PFSK-1 (cell line): ENCODE results near the gene ACOT7.

Experiments used
- FOXP2 ChIP-seq: optimal IDR thresholded peaks from 2 replicates; pipeline ENCODE3; 2011; ENCODE audit warnings: borderline replicate concordance, control low read depth, inconsistent platforms; ENCODE audit not compliant: insufficient read depth; ENCODE audit errors: extremely low read length, extremely low read depth
- POLR2AphosphoS5 ChIP-seq: IDR thresholded peaks from 2 replicates; pipeline ENCODE4 v1.6.1; 2012; ENCODE audit warnings: low read depth, mild to moderate bottlenecking, control low read depth, low read length, moderate library complexity
- SIN3A ChIP-seq: IDR thresholded peaks from 2 replicates; pipeline ENCODE4 v1.6.1; 2012; ENCODE audit warnings: mild to moderate bottlenecking, low read length, moderate library complexity, borderline replicate concordance; ENCODE audit not compliant: insufficient read depth
- TAF1 ChIP-seq: IDR thresholded peaks from 2 replicates; pipeline ENCODE4 v1.6.1; 2012; ENCODE audit warnings: low read length, control low read depth, borderline replicate concordance; ENCODE audit not compliant: insufficient read depth
- TF ChIP-seq, protein P1 (sequence below), 2 experiments: IDR thresholded peaks; 2 replicates each; pipeline versions ENCODE4 v1.6.1 to v1.8.0; 2011 to 2012; ENCODE audit warnings: low read depth in 2 of 2, low read length in 2 of 2, control low read depth in 1 of 2, inconsistent platforms in 1 of 2, mild to moderate bottlenecking in 1 of 2, moderate library complexity in 1 of 2; ENCODE audit not compliant: insufficient read depth in 1 of 2

The ACOT7 gene

DNA sequence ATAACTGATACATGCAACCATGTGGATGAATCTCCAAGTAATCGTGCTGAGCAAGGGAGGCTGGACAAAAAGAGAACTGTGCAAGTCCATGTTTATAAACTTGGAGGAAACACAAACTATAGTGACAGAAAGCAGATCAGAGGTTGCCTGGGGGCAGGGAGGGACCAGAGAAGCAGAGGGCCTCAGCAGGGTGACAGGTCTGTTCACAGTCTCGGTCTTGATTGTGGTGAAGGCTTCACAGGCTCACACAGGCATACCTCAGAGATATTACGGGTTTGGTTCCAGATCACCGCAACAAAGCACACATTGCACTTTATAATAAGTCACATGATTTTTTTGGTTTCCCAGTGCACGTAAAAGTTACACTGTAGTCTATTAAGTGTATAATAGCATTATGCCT is 28.5 kb downstream of the ACOT7 start:
- TF ChIP-seq TAF1 (no peak), SIN3A (no peak), POLR2AphosphoS5 (no peak), FOXP2 (no peak)
- TF ChIP-seq, protein P1, sequence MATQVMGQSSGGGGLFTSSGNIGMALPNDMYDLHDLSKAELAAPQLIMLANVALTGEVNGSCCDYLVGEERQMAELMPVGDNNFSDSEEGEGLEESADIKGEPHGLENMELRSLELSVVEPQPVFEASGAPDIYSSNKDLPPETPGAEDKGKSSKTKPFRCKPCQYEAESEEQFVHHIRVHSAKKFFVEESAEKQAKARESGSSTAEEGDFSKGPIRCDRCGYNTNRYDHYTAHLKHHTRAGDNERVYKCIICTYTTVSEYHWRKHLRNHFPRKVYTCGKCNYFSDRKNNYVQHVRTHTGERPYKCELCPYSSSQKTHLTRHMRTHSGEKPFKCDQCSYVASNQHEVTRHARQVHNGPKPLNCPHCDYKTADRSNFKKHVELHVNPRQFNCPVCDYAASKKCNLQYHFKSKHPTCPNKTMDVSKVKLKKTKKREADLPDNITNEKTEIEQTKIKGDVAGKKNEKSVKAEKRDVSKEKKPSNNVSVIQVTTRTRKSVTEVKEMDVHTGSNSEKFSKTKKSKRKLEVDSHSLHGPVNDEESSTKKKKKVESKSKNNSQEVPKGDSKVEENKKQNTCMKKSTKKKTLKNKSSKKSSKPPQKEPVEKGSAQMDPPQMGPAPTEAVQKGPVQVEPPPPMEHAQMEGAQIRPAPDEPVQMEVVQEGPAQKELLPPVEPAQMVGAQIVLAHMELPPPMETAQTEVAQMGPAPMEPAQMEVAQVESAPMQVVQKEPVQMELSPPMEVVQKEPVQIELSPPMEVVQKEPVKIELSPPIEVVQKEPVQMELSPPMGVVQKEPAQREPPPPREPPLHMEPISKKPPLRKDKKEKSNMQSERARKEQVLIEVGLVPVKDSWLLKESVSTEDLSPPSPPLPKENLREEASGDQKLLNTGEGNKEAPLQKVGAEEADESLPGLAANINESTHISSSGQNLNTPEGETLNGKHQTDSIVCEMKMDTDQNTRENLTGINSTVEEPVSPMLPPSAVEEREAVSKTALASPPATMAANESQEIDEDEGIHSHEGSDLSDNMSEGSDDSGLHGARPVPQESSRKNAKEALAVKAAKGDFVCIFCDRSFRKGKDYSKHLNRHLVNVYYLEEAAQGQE (IDR thresholded peaks at IDR 0.05; ENCODE audit: insufficient read depth in 1 of 2, low read depth in 2 of 2, low read length in 2 of 2) = no peak

DNA sequence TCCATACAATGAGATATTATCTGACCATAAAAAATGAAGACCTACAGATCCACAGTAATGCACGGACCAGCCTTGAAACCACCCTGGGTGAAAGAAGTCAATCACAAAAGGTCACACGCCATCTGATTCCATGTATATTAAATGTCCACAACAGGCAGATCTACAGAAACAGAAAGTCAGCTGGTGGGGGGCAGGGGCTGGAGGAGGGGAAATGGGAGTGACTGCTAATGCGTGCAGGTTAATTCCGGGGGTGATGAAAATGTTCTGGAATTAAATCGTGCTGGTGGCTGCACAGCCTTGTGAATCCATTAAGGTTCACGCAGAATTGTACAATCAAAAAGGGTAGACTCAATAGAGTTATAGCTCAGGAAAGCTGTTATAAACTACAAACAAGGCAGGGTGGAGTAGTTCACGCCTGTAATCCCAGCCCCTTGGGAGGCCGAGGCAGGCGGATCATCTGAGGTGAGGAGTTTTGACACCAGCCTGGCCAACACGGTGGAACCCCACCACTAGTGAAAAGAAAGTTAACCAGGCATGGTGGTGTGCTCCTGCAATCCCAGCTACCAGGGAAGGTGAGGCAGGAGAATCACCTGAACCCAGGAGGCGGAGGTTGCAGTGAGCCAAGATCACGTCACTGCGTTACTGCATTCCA is 32.3 kb downstream of the ACOT7 start:
- no peak for TF ChIP-seq FOXP2
- no peak for TF ChIP-seq POLR2AphosphoS5
- no peak for TF ChIP-seq TAF1
- TF ChIP-seq, protein P1 (IDR thresholded peaks at IDR 0.05; ENCODE audit: insufficient read depth in 1 of 2, low read depth in 2 of 2, low read length in 2 of 2) = no peak
- no peak for TF ChIP-seq SIN3A

DNA sequence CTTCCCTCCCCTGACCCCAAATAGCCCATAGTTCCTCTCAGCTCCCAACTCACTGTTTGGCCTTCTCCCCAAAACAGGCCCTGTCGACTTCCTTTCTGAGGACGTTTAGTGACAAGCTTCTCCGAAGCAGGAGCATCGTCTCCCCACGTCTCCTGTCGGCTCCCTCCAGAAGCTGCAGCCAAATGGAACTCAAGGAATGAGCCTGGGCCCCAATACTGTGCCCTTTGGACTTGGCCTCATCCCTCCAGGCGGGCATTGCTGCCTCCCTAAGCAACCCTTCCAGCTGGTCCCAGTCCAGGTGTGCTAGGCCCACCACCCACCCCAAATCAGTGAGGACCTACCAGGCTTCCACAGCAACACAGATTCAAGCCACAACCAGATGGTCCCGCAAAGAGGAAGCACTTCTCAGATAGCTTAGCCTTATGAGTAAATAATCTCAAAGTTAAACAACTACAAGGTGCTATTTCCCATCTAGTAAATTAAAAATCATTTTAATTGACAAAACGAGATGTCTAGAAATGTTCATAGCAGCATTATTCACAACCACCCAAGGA is 33.0 kb downstream of the ACOT7 start:
- TF ChIP-seq POLR2AphosphoS5 = no peak
- TF ChIP-seq TAF1 = no peak
- TF ChIP-seq, protein P1 (IDR thresholded peaks at IDR 0.05; ENCODE audit: insufficient read depth in 1 of 2, low read depth in 2 of 2, low read length in 2 of 2) = no peak
- TF ChIP-seq FOXP2 = no peak
- TF ChIP-seq SIN3A = no peak

DNA sequence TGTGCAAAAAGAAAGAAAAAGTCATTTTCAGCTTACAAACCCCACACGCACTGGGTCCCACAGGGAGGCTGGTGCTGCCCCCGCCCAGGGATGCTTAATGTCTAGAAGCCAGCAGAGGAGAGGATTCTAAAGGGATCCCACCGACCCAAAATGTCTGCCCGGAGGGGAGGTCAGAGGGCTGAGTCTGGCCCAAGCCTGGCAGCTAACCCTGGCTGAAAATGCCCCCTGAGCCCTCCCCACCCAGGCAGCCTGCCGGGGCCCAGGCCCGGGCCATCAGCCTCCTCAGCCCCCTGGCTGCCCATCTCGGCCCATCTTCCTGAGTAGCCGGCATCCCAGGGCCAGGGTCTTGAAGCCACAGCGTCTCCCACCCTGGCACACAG is 33.5 kb downstream of the ACOT7 start:
- TF ChIP-seq SIN3A (no peak), TAF1 (no peak), POLR2AphosphoS5 (no peak), FOXP2 (no peak)
- TF ChIP-seq, protein P1 (IDR thresholded peaks at IDR 0.05; ENCODE audit: insufficient read depth in 1 of 2, low read depth in 2 of 2, low read length in 2 of 2) = no peak
